DMS79 treated with DMSO at 0.1 percent for 48 hours (cell line): ENCODE measurements around the gene UBAC1.

Source experiments
- DNase-seq: peaks from one replicate; lab custom pipeline; 2025; lab: John Stamatoyannopoulos, UW

The UBAC1 gene

DNA sequence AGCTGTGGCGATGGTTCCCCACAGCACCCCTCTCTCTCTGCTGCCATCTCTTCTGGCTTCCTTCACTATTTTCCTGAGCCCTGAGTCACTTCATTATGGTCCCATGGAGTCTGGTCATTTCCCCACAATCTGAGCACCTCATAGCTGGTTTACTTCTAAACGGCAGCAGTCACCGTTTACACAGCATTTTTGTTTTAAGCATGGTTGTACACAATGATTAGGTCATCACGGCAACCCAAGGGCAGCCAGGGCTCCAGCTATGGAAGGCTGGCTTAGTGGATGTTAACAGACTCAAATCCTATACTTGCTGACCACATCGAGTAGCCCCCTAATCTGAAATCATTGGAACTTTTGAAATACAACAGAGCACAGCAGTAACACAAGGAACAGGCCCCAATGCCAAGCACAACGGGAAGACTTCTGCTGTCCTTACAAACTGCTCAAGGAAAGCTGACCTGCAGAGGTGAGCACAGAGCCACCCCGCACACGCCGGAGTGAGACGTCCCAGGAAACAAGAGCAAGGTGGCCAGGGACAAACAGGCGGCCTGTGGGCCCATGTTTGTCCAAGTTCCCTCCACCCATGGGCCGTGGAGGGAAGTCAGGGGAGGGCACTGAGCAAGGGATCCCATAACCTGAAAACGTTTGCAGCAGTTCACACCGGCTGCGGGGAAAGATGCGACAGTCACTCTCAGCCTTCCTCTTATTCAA lies 76.7 kb downstream of the UBAC1 start:
- no peak for DNase-seq

DNA sequence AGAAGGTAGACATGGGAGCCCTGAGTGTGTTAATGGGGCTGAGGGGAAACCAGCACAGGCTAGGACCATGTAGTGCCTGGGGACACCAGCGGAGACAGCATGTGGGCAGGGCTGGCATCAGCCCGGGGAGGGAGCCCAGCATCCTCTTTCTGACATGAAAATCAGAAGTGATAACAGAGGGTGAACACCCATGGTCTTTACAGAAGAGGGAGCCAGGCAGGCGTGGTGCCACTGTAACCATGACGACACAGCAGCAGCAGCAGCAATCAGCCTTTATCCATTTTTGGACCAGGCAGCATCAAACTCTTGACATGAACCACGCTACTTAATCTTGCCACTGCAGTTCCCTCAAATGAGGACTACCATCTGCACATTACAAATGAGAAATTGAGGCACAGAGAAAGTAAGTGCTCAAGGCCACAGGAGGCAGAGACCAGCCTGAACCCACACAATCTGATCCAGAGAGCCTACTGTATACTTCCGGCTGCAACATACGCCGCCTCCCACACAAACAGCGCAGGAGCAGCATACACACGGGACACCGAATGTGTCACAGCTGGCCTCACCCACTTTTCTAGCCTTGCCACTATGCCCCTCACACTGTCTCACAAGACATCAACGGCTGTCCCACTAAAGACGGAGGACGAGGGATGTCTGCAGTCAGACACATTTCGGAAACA lies 77.6 kb downstream of the UBAC1 start:
- no peak for DNase-seq
